CD4-positive, alpha-beta T cell treated with Interleukin-17A for 4 hours (primary cell): ENCODE measurements around the gene CEP120.
A peak's percentile ranks its signal among the peaks of the same experiment; 100 is the strongest.
"Not testable (repeated sequence)": the region's sequence is repeated elsewhere in the genome, so short reads cannot be mapped to it uniquely, and the experiment has no call there.

ENCODE experiments used
- DNase-seq: peaks from one replicate; pipeline ENCODE4 v3.0.0-alpha.2; 2020; ENCODE audit warnings: mixed read lengths

CEP120 gene

GRCh38 chr5:123423278-123424149, at the start of gene CEP120:
Gene CEP120 (minus strand): TSS chr5:123423403. CDS start chr5:123422998, 405 bp downstream.
- peak; percentile 97 for DNase-seq

GRCh38 chr5:123472150-123472924, 49.1 kb upstream of the CEP120 start:
- DNase-seq: no peak

- no peak for DNase-seq
These were observed 48.2 kb upstream of the CEP120 start for GRCh38 chr5:123471385-123471784.

GRCh38 chr5:123466839-123467238, 43.6 kb upstream of the CEP120 start:
- not testable (repeated sequence) for DNase-seq

GRCh38 chr5:123460296-123460729, 37.1 kb upstream of the CEP120 start:
- peak; percentile 22 for DNase-seq

GRCh38 chr5:123458994-123459393, 35.8 kb upstream of the CEP120 start:
- DNase-seq: not testable (repeated sequence)

- DNase-seq: no peak
These were observed 33.0 kb upstream of the CEP120 start for GRCh38 chr5:123456242-123456641.

GRCh38 chr5:123455640-123456039, 32.4 kb upstream of the CEP120 start:
- no peak for DNase-seq

- DNase-seq: no peak
These were observed 31.9 kb upstream of the CEP120 start for GRCh38 chr5:123455095-123455494.

GRCh38 chr5:123454259-123454911, 31.2 kb upstream of the CEP120 start:
- no peak for DNase-seq

GRCh38 chr5:123452401-123452800, 29.2 kb upstream of the CEP120 start:
- no peak for DNase-seq

- no peak for DNase-seq
These were observed 27.8 kb upstream of the CEP120 start for GRCh38 chr5:123451047-123451446.

GRCh38 chr5:123450640-123451039, 27.4 kb upstream of the CEP120 start:
- DNase-seq: no peak

- DNase-seq: no peak
These were observed 26.9 kb upstream of the CEP120 start for GRCh38 chr5:123450114-123450513.

- no peak for DNase-seq
These were observed 26.3 kb upstream of the CEP120 start for GRCh38 chr5:123449424-123449974.

GRCh38 chr5:123448743-123449142, 25.5 kb upstream of the CEP120 start:
- no peak for DNase-seq

GRCh38 chr5:123448017-123448617, 24.9 kb upstream of the CEP120 start:
- DNase-seq: no peak

- DNase-seq: no peak
These were observed 20.8 kb upstream of the CEP120 start for GRCh38 chr5:123444016-123444415.

GRCh38 chr5:123441408-123441807, 18.2 kb upstream of the CEP120 start:
- DNase-seq: no peak

GRCh38 chr5:123440456-123441181, 17.4 kb upstream of the CEP120 start:
- DNase-seq: no peak

GRCh38 chr5:123439709-123440108, 16.5 kb upstream of the CEP120 start:
- no peak for DNase-seq

GRCh38 chr5:123438902-123439301, 15.7 kb upstream of the CEP120 start:
- no peak for DNase-seq
